Suprapubic skin (tissue), 4 donors: ENCODE measurements around the gene GCSH.

Experiments
- POLR2A ChIP-seq, 2 donors: fragments of 450-650 bp; IDR thresholded peaks; one replicate each; pipeline ENCODE4 v1.6.1; 2017; ENCODE audit warnings: antibody characterized with exemption in 2 of 2, mild to moderate bottlenecking in 2 of 2, moderate library complexity in 2 of 2
- POLR2AphosphoS5 ChIP-seq, 3 donors: sonication (generic); formaldehyde crosslinking; IDR thresholded peaks; one replicate each; pipeline ENCODE4 v1.6.1; 2017; ENCODE audit warnings: antibody characterized with exemption in 3 of 3
- TF ChIP-seq, protein P1 (sequence below), 2 donors: fragments of 200-600 bp in 1 of 2; fragments of 450-650 bp in 1 of 2; sonication (generic) in 1 of 2; IDR thresholded peaks; one replicate each; pipeline ENCODE4 v1.5.1; 2016 to 2019; ENCODE audit warnings: antibody characterized with exemption in 2 of 2, mild to moderate bottlenecking in 1 of 2, moderate library complexity in 1 of 2

DNA sequence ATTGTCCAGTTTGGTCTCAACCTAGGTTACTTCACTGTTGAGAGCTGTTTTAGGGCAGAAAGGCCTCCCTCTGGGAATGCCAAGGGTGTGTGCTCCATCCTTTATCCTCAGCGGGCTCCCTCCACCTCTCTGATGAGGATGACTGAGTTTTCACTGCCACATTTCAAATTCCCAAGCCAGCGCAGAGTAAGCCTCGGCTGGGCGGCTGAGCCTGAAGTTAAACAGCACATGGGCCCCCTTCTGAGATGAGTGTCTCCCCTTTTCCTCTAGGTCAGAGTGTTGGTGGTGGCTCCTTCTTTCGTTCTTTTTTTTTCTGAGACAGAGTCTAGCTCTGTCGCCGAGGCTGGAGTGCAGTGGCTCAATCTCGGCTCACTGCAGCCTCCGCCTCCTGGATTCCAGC is 5.5 kb upstream of the GCSH start:
- TF ChIP-seq POLR2A (IDR thresholded peaks at IDR 0.05) = no peak
- TF ChIP-seq, protein P1, sequence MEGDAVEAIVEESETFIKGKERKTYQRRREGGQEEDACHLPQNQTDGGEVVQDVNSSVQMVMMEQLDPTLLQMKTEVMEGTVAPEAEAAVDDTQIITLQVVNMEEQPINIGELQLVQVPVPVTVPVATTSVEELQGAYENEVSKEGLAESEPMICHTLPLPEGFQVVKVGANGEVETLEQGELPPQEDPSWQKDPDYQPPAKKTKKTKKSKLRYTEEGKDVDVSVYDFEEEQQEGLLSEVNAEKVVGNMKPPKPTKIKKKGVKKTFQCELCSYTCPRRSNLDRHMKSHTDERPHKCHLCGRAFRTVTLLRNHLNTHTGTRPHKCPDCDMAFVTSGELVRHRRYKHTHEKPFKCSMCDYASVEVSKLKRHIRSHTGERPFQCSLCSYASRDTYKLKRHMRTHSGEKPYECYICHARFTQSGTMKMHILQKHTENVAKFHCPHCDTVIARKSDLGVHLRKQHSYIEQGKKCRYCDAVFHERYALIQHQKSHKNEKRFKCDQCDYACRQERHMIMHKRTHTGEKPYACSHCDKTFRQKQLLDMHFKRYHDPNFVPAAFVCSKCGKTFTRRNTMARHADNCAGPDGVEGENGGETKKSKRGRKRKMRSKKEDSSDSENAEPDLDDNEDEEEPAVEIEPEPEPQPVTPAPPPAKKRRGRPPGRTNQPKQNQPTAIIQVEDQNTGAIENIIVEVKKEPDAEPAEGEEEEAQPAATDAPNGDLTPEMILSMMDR (IDR thresholded peaks at IDR 0.05) = no peak
- TF ChIP-seq POLR2AphosphoS5 (IDR thresholded peaks at IDR 0.05) = no peak
